Suprapubic skin (tissue), 4 donors: Measurements from ENCODE around the gene DLL4.

Experiments used
- POLR2A ChIP-seq, 2 donors: fragments of 450-650 bp; IDR thresholded peaks; one replicate each; pipeline ENCODE4 v1.6.1; 2017; ENCODE audit warnings: antibody characterized with exemption in 2 of 2, mild to moderate bottlenecking in 2 of 2, moderate library complexity in 2 of 2
- POLR2AphosphoS5 ChIP-seq, 3 donors: sonication (generic); formaldehyde crosslinking; IDR thresholded peaks; one replicate each; pipeline ENCODE4 v1.6.1; 2017; ENCODE audit warnings: antibody characterized with exemption in 3 of 3
- TF ChIP-seq, protein P1 (sequence below), 2 donors: fragments of 200-600 bp in 1 of 2; fragments of 450-650 bp in 1 of 2; sonication (generic) in 1 of 2; IDR thresholded peaks; one replicate each; pipeline ENCODE4 v1.5.1; 2016 to 2019; ENCODE audit warnings: antibody characterized with exemption in 2 of 2, mild to moderate bottlenecking in 1 of 2, moderate library complexity in 1 of 2

DNA sequence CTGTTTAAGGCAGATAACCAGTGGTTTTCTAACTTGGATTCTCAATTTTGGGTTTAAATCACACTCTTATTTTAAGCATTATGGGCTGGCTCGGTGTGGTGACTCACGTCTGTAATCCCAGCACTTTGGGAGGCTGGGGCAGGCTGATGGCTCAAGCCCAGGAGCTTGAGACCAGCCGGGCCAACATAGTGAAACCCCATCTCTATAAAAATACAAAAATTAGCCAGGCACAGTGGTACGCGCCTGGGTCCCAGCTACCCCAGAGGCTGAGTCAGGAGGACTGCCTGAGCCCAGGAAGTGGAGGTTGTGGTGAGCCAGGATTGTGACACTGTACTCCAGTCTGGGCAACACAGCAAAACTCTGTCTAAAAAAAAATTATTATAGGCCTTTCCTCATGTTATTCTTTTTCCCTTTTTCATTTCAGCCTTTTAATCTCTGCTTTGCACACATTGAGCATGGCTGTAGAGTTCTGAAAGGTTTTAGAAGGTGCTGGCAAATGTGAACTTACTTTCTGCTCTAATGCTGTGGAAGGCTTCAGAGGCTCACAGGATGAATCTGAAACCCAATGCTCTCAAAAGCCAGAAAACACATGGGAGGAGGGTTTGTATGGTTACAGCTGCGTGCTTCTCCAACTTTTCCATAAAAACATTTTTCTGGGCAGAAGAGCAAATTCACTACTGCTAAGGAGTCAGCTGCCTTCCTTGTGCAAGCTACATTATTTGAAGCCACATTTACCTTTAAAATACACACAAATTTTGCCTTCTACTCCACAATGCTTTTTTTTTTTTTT, 56.6 kb downstream of the DLL4 start:
- TF ChIP-seq, protein P1, sequence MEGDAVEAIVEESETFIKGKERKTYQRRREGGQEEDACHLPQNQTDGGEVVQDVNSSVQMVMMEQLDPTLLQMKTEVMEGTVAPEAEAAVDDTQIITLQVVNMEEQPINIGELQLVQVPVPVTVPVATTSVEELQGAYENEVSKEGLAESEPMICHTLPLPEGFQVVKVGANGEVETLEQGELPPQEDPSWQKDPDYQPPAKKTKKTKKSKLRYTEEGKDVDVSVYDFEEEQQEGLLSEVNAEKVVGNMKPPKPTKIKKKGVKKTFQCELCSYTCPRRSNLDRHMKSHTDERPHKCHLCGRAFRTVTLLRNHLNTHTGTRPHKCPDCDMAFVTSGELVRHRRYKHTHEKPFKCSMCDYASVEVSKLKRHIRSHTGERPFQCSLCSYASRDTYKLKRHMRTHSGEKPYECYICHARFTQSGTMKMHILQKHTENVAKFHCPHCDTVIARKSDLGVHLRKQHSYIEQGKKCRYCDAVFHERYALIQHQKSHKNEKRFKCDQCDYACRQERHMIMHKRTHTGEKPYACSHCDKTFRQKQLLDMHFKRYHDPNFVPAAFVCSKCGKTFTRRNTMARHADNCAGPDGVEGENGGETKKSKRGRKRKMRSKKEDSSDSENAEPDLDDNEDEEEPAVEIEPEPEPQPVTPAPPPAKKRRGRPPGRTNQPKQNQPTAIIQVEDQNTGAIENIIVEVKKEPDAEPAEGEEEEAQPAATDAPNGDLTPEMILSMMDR (IDR thresholded peaks at IDR 0.05) = no peak
- TF ChIP-seq POLR2A (IDR thresholded peaks at IDR 0.05) = no peak
- TF ChIP-seq POLR2AphosphoS5 (IDR thresholded peaks at IDR 0.05) = no peak
